Loucy (cell line): ENCODE results near the gene MCHR1.

ENCODE experiments used
- CTCF ChIP-seq: fragments of 200-600 bp; sonication (generic); conservative IDR thresholded peaks from 2 replicates; pipeline ENCODE4 v1.5.1; 2014; ENCODE audit warnings: mild to moderate bottlenecking, antibody characterized with exemption, low read length
- EZH2phosphoT487 ChIP-seq: fragments of 200-600 bp; IDR thresholded peaks from 2 replicates; pipeline ENCODE4 v1.6.1; 2018; ENCODE audit warnings: antibody characterized with exemption, mild to moderate bottlenecking, moderate library complexity, borderline replicate concordance

GRCh38 chr22:40671796-40672360 is 7.4 kb upstream of the MCHR1 start:
- TF ChIP-seq EZH2phosphoT487 (no peak), CTCF (no peak)
